ENCODE results near the gene TUBGCP5.
"Not testable (repeated sequence)": the region's sequence is repeated elsewhere in the genome, so short reads cannot be mapped to it uniquely, and the experiment has no call there.

The TUBGCP5 gene

DNA sequence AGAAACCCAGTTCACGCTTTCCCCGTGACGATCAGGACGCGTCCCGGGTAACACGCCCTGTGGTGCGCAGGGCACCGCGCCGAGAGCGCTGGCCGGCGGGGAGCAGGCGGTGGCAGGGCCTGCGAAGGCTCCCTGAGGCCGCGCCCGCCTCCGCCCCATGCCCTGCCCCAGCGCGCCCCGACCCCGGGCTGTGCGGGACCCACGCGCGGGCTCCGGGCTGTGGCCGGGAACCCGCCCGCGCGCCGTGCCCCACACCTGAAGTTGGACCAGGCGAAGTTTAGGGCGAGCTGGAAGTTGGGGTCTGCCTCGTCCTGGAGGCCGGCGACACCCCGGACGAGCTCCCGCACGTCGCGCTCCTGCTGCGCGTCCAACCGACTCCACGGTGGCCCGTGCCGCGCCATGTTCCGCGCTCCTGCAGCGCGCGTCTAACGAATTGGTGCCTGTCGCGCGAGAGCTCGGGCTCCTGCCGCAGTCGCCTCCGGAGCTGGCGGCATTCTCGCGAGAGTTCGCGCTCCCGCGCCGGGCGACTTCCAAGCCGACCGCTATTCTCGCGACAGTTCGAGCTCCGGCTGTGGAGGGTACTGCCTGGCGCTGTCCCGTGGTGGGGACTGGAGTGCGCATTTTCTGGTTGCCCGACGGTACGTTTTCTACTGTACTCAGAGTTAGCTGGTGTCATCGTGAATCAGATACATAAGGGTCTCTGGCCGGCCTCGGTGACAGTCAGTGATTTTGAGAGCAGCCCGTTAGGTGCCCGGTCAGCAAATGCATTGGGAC is at the start of gene TUBGCP5:
Gene TUBGCP5 (minus strand): TSS at position 427 of the 774 bp plus-strand sequence. CDS start 26 bp downstream, at position 401.
- DNase-seq: peak; percentile 98

DNA sequence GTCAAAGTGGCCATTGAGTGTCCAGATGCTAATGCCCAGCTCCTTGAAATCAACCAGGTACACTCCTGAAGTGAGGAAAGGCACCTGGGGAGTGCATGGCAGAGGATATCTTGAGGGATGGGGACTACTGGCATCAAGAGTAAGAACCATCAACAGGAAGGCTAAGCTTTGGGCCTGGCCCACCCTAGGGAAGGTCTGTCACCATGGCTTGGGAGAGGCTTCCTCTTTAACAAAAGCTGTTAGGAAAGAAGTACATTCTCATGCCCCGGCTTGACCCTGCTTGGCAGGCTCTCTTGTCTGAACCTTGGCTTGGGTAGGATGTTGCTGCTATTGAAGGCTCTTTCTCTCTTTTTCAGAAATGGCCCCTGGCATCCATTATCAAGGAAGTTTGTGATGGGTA is 43.7 kb upstream of the TUBGCP5 start:
- no peak for DNase-seq

DNA sequence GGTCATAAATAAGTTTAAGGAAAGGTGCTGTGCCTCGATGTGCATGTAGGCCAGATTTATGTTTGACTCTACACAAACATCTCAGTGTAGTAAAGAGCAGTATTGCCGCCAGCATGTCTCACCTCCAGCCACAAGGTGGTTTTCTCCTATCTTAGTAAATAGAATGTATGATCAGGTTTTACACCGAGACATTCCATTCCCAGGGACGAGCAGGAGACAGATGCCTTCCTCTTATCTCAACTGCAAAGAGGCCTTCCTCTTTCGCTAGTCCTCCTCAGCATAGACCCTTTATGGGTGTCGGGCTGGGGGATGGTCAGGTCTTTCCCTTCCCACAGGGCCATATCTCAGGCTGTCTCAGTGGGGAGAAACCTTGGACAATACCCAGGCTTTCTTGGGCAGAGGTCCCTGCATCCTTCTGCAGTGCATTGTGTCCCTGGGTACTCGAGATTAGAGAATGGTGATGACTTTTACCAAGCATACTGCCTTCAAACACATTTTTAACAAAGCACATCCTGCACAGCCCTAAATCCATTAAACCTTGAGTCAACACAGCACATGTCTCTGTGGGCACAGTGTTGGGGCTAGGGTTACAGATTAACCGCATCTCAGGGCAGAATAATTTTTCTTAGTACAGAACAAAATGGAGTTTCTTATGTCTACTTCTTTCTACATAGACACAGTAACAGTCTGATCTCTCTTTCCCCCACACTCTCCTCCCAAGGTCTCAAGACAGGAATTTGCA is 42.8 kb upstream of the TUBGCP5 start:
- not testable (repeated sequence) for DNase-seq

DNA sequence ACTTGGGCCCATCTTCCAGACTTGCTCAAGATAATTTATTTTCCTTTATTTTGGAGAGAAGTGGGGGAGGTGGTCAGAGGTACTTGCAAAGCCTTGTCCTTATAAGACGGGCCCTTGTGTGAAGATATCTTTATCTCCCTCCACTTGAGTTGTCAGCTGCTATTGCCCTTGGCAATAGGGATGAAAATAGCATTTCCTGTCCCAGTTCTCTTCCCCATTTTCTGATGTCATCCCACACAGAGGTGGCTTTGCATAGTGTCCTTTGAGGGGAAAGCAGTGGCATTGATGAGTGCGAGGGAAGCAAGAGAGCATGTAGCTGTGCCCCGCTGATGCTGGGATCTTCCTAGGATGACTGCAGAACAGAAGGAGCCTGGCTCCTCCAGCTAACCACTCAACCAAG is 41.9 kb upstream of the TUBGCP5 start:
- no peak for DNase-seq

DNA sequence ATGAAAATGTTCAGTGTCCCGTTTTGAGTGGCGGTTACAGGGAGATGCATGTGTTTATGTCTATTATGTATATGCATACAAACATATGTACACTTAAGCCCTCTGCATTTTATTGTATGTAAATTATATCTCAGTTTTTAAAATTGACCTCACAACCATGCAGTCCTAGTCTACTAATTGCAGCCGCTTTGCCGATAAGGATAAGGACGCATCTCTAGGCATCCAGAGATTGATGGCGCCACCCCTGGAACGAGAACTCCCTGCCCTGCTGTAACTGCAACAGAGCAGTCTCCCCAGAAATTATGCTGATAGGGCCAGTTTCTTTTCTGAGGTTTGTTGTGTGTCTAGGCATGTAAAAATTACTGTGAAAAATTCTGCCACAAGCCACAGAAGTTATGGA is 40.4 kb upstream of the TUBGCP5 start:
- DNase-seq: no peak

DNA sequence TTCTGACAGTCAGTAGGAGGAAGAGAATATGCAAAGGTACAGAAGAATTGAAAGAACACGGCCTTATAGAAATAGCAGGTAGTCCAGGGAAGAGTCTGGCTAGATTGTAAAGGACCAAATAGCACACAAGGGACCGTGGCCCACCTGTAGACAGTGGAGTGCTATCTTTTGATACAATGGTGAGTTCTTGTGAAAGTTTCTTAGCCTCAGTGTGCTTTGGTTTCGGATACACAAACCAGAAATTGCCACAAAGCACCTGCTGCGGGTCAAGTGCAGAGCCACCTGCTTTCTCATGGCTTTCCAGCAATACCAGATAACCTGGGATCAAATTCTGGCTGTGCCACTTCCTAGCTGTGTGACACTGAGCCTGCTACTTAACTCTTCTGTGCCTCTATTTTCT is 36.6 kb upstream of the TUBGCP5 start:
- DNase-seq: no peak

DNA sequence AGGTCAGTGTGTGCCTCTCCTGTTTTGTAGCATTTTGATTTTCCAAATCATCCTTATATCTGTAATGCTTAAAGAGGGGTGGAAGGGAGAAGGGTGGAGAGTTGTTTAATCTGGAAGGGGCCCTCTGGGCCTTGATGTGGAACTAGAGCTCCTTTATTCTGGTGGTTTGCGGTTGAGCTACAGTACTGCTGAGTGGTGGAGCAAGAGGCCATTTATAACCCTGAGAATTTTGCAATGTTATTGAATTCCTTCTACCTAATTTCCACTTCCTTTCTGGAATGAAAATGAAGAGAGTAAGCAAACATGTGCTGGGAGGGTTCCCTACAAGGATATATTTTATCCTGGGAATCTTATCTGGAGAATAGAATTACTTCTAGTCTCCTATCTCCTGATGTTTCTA is 35.3 kb upstream of the TUBGCP5 start:
- DNase-seq: no peak

DNA sequence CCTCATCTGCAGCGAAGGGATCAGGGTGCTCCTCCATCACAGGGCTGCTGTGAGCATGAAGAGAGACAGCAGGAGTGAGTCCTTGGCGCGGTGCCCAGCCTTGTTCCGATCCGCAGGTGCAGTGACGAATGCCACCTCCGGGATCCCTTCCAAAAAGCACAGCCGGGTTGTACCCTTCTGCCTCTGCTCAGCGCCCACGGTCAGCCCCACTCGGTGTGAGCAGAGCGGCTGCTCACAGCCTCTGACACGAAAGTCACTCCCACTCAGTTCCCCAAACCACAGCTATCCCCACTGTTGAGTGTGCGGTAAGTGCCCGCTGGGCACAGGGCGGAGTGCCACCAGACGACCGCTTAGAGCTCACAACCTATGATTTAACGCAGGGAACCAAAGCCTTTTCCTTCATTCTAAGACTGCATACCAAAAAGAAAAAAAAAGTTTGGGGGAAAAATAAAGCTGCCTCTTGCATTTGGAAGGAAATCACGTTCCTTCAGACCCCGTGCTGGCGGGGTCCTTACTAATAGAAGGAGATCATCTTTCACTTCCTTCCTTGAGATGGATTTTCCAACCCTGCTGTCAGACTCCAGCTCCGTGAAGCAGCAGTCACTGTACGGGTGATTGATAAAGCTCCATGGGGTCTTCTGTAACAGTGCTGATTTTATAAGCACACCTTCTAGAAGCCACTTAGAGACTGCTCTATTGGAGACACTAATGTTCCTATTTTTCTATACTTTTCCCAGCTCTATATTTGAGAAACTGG is 34.7 kb upstream of the TUBGCP5 start:
- no peak for DNase-seq

DNA sequence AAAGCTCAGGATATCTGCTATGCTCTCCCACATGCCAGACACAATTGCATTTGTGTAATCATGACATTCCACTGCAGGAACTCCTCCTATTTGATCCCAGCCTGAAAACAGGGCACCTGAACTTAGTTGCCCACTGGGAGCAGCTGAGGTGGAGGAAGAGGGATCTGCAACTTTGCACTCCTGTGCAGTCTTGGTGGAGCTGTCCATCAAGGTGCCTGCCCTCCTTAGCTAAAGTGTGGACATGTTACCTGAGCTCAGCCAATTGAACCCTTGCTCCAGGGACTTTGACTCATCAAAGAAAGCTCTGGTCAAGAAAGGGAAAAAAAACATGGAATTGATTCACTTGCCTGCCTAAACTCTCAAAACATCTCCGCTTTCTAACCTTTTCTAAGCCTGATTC is 33.3 kb upstream of the TUBGCP5 start:
- no peak for DNase-seq

DNA sequence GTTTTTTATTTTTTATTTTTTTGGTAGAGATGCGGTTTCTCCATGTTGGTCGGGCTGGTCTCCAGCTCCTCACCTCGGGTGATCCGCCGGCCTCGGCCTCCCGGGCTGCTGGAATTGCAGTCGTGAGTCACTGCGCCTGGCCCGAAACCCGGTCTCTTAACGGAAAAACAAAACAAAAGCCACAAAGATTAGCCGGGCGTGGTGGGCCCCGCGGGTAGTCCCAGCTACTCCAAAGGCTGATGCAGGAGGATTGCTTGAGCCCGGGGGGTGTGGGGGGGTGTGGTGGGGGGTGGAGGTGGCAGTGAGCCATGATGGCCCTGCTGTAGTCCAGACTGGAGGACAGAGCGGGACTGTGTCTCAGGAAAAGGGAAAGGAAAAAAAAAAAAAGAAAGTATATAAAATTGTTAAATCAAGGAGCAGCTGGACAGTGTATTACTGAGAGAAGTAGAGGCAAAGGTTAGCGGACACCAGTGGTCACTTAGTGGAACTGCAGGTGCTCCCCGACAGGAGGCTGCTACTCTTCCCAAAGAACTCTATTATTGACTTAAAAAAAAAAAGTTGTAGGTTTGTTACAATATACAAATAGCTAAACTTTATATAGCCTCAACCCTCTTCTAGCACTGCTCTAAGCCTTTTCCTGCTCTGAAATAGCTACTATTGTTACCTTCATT is 30.3 kb upstream of the TUBGCP5 start:
- DNase-seq: no peak

DNA sequence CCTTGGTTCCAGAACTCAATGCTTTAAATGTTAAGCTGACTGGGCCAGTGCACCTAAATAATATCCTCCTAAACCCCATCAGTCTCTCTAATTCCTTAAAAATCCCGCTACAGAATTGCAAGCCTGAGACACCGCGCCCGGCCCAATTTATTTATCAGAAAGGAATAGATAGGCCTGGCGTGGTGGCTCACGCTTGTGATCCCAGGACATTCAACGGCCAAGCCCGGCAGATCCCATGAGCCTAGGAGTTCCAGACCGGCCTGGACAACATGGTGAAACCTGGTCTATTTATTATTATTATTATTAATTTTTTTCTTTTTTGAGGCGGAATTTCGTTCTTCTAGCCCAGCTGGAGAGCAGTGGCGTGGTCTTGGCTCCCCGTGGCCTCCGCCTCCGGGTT is 28.0 kb upstream of the TUBGCP5 start:
- DNase-seq: no peak

DNA sequence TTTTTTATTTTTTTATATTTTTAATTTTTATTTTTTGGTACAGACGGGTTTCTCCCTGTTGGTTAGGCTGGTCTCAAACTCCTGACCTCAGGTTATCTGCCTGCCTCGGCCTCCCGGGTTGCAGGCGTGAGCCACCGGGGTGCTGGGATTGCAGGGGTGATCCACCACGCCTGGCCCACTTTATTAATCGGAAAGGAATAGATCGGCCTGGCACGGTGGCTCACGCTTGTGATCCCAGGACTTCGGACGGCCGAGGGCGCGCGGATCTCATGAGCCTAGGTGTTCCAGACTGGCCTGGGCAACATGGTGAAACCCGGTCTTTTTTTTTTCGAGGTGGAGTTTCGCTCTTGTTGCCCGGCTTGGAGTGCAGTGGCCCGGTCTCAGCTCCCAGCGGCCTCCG is 26.5 kb upstream of the TUBGCP5 start:
- DNase-seq: no peak

DNA sequence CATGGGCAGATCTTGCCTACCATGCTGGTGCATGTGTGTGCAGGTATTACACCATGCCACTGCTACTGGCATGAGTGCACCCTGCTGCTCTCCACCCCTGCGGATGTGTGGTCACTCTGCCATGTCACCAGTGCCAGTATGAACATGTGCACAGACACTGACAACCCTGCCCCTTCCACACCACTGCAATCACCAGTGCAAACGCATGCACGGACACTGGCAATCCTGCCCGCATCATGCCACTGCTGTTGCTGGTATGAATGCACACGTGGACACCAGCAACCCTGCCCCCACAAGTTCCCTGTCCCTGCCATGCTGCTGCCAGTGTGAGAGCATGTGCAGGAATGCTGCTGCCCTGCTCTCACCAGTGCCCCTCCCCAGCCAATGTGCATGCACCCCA is 24.8 kb upstream of the TUBGCP5 start:
- no peak for DNase-seq

DNA sequence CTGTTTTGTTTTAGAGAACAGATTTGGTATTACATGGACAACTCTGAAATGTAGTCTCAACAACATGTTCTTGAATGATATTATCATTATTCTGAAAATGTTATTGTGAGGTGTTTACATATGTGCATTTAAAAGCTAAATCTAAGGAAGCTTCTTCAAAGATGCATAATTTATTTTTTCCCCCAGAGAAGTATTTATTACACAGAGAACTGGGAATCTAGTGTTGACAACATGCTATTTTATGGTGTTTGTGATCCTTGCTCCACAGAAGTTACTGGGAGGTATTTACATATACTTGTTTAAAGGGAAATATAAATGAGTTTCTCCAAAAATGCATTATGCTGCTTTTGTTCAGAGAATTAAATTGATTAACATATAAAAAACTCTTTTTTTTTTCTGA is 18.3 kb upstream of the TUBGCP5 start:
- DNase-seq: no peak

DNA sequence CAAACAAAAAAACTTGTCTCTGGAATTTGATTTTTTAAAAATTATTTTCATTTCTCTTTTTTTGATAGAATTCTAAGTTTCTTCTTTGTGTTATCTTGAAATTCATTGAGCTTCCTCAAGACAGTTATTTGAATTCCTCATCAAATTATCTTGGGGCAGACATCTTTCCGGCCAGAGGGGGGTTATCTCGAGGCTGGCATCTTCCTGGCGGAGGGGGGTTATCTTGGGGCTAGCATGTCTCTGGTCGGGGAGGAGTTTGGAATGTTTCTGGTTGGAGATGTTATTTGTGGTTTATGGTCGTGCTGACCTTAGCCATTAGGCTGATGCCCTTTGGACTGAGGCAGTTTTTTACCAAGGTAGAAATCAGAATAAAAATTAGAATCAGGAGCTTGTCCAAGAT is 15.9 kb upstream of the TUBGCP5 start:
- DNase-seq: no peak

DNA sequence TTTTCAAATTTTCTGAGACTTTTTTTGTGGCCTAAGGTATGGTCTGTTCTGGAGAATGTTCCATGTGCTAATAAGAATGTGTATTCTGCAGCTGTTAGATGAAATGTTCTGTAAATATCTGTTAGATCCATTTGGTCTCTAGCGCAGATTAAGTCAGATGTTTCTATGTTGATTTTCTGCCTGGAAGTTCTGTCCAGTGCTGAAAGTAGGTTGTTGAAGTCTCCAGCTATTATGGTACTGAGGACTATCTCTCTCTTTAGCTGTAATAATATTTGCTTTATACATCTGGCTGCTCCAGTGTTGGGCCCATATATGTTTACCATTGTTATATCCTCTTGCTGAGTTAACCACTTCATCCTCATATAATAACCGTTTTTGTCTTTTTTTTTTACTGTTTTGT is 13.2 kb upstream of the TUBGCP5 start:
- DNase-seq: no peak

DNA sequence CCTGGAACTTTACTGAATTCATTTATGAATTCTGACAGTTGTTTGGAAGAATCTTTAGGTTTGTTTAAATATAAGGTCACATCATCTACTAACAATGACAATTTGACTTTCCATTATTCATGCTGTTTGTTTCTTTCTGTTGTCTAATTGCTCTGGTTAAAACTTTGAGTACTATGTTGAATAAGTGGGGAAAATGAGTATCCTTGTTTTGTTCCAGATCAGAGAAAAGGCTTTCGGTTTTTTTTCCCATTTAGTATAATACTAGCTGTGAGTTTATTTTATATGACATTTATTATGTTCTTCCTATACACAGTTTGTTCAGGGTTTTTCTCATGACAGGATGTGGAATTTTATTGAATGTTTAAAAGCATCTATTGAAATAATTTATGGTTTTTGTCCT is 11.3 kb upstream of the TUBGCP5 start:
- no peak for DNase-seq

DNA sequence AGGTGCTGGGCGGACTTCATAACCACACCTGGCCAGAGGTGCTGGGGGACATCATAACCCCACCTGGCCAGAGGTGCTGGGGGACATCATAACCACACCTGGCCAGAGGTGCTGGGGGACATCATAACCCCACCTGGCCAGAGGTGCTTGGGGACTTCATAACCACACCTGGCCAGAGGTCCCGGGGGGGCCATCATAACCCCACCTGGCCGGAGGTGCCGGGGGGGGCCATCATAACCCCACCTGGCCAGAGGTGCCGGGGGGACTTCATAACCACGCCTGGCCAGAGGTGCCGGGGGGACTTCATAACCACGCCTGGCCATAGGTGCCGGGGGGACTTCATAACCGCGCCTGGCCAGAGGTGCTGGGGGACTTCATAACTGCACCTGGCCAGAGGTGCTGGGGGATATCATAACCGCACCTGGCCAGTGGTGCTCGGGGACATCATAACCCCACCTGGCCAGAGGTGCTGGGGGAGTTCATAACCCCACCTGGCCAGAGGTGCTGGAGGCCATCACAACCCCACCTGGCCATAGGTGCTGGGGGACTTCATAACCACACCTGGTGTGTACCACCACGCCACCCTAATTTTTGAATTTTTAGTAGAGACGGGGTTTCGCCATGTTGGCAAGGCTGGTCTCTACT is 10.7 kb upstream of the TUBGCP5 start:
- no peak for DNase-seq

DNA sequence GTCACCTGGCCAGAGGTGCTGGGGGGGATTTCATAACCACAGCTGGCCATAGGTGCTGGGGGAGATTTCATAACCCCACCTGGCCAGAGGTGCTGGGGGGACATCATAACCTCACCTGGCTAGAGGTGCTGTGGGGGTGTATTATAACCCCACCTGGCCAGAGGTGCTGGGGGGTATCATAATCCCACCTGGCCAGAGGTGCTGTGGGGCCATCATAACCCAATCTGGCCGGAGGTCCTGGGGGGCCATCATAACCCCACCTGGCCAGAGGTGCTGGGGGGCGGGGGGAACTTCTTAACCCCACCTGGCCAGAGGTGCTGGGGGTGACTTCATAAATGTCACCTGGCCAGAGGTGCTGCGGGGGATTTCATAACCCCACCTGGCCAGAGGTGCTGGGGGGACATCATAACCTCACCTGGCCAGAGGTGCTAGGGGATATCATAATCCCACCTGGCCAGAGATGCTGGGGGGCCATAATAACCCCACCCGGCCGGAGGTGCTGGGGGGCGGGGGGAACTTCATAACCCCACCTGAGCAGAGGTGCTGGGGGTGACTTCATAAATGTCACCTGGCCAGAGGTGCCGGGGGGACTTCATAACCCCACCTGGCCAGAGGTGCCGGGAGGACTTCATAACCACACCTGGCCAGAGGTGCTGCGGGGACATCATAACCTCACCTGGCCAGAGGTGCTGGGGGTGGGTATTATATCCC is 9.4 kb upstream of the TUBGCP5 start:
- DNase-seq: not testable (repeated sequence)

DNA sequence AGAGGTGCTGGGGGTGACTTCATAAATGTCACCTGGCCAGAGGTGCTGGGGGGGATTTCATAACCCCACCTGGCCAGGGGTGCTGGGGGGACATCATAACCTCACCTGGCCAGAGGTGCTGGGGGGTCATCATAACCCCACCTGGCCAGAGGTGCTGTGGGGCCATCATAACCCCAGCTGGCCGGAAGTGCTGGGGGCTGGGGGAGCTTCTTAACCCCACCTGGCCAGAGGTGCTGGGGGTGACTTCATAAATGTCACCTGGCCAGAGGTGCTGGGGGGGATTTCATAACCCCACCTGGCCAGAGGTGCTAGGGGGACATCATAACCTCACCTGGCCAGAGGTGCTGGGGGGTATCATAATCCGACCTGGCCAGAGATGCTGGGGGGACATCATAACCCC is 4.6 kb upstream of the TUBGCP5 start:
- DNase-seq: not testable (repeated sequence)

DNA sequence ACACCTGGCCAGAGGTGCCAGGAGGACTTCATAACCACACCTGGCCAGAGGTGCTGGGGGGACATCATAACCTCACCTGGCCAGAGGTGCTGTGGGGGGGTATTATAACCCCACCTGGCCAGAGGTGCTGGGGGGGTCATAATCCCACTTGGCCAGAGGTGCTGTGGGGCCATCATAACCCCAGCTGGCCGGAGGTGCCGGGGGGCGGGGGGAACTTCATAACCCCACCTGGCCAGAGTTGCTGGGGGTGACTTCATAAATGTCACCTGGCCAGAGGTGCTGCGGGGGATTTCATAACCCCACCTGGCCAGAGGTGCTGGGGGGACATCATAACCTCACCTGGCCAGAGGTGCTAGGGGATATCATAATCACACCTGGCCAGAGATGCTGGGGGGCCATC is 4.2 kb upstream of the TUBGCP5 start:
- DNase-seq: not testable (repeated sequence)

DNA sequence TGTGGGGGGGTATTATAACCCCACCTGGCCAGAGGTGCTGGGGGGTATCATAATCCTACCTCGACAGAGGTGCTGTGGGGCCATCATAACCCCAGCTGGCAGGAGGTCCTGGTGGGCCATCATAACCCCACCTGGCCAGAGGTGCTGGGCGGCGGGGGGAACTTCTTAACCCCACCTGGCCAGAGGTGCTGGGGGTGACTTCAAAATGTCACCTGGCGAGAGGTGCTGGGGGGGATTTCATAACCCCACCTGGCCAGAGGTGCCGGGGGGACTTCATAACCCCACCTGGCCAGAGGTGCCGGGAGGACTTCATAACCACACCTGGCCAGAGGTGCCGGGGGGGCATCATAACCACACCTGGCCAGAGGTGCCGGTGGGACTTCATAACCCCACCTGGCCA is 2.4 kb upstream of the TUBGCP5 start:
- not testable (repeated sequence) for DNase-seq

Data from CD4-positive, alpha-beta T cell treated with Interleukin-4 for 1 hour (primary cell).